PC-9 (cell line): ENCODE results near the gene C1orf87. TPM values are rescaled to one million over a fixed set of nuclear protein-coding genes. Genes with fewer than 3 reads are reported as not detected.

Experiments
- BruUV-seq: library from RNA; stranded (reverse); fragments of 400-500 nt; replicated peaks from 2 replicates; lab custom pipeline; 2021; lab: Mats Ljungman, UMichigan
- CTCF ChIA-PET: fragments of 300-600 bp; sonication (Branson Sonifier 250); formaldehyde crosslinking; loops from one replicate; lab custom pipeline; 2022; ENCODE audit warnings: antibody characterized with exemption; lab: Charles Lee
- POLR2A ChIA-PET: fragments of 300-600 bp; sonication (Branson Sonifier 250); formaldehyde crosslinking; loops from one replicate; lab custom pipeline; 2022; ENCODE audit warnings: antibody characterized with exemption; ENCODE audit not compliant: unreplicated experiment; lab: Charles Lee
- DNase-seq, 2 experiments: peaks; one replicate each; pipeline versions ENCODE4 v3.0.0 to v3.0.0-alpha.2; 2015 to 2022; ENCODE audit warnings: mixed read lengths in 1 of 2
- H2AFZ ChIP-seq: fragments of 200-600 bp; sonication (generic); 2 replicates; pipeline ENCODE4 v1.8.1; 2017; ENCODE audit warnings: antibody characterized with exemption
- H3F3A ChIP-seq: fragments of 200-600 bp; sonication (generic); 2 replicates; pipeline ENCODE4 v1.8.1; 2017; ENCODE audit warnings: antibody characterized with exemption, mild to moderate bottlenecking, low read depth; ENCODE audit not compliant: insufficient read depth
- H3K27ac ChIP-seq: fragments of 200-600 bp; sonication (generic); 2 replicates; pipeline ENCODE4 v1.6.1; 2016; ENCODE audit warnings: mixed run types
- H3K27me3 ChIP-seq: fragments of 200-600 bp; sonication (generic); 2 replicates; pipeline ENCODE4 v1.6.1; 2016; ENCODE audit warnings: low read depth, mixed run types; ENCODE audit not compliant: insufficient read depth
- H3K36me3 ChIP-seq: fragments of 200-600 bp; sonication (generic); 2 replicates; pipeline ENCODE4 v1.6.1; 2016; ENCODE audit warnings: low read depth, mixed run types
- H3K4me1 ChIP-seq: fragments of 200-600 bp; sonication (generic); replicated peaks from 2 replicates; pipeline ENCODE4 v1.6.1; 2016; ENCODE audit warnings: mixed run types; ENCODE audit not compliant: insufficient read depth
- H3K4me2 ChIP-seq: fragments of 200-600 bp; sonication (generic); 2 replicates; pipeline ENCODE4 v1.6.1; 2017; ENCODE audit warnings: mixed run types
- H3K4me3 ChIP-seq: fragments of 200-600 bp; sonication (generic); 2 replicates; pipeline ENCODE4 v1.6.1; 2016; ENCODE audit warnings: mixed run types
- H3K79me2 ChIP-seq: fragments of 200-600 bp; sonication (generic); 2 replicates; pipeline ENCODE4 v1.6.1; 2017; ENCODE audit warnings: low read depth, mixed run types
- H3K9me2 ChIP-seq: fragments of 200-600 bp; sonication (generic); 2 replicates; pipeline ENCODE4 v1.8.1; 2017; ENCODE audit warnings: mild to moderate bottlenecking; ENCODE audit not compliant: insufficient read depth
- H3K9me3 ChIP-seq: fragments of 200-600 bp; sonication (generic); 2 replicates; pipeline ENCODE4 v1.8.1; 2016; ENCODE audit warnings: low read depth; ENCODE audit not compliant: insufficient read depth
- H4K20me1 ChIP-seq: fragments of 200-600 bp; sonication (generic); 2 replicates; pipeline ENCODE4 v1.8.1; 2017; ENCODE audit not compliant: insufficient read depth
- CTCF ChIP-seq: fragments of 200-600 bp; sonication (generic); conservative IDR thresholded peaks from 2 replicates; pipeline ENCODE4 v1.6.1; 2017; ENCODE audit warnings: mixed run types, antibody characterized with exemption, mild to moderate bottlenecking, moderate library complexity
- EZH2 ChIP-seq: fragments of 200-600 bp; sonication (generic); IDR thresholded peaks from 2 replicates; pipeline ENCODE4 v1.8.0; 2017; ENCODE audit warnings: antibody characterized with exemption, low read depth
- intact Hi-C: fragments of 100-400 bp; cut with micrococcal nuclease; formaldehyde crosslinking; loops from one replicate; pipeline ENCODE4 v1.10.0; 2022; ENCODE audit not compliant: unreplicated experiment
- total RNA-seq: library from RNA; stranded (reverse); gene quantifications from 2 replicates; pipeline ENCODE4 v1.2.3, GENCODE V29; 2021

Gene C1orf87
- total RNA-seq, 1 experiment from 2014 or later: not detected

DNA sequence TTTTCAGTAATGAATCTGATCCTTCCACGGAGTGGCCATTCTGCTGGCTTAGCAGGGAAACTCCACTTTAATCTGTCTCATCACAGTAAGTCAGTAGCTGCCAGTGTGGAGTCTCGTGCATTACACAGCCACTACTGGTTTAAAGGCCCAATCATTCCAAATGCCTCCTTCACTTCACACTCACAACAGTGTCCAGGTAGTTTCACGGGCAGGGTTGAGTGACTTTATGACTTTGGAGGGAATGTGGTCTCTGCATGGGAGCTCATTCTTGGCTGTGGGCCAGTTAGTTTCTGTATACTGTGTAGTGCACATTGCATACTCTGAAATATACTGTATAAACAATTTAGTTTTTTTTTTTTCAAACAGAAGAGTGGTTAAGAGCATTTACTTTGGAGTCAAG is 34.6 kb upstream of the C1orf87 start:
- H2AFZ ChIP-seq: no peak overlapping the region
- intact Hi-C loops: no loop called here
- no peaks in the 10 kb centered on the region for H3K36me3 ChIP-seq
- H3K9me3 ChIP-seq: no peaks in the 10 kb centered on the region
- no peaks in the 10 kb centered on the region for H4K20me1 ChIP-seq
- CTCF ChIA-PET: no interaction called here
- POLR2A ChIA-PET: no interaction called here
- no peaks in the 10 kb centered on the region; the same call in 1 of the 2 replicates for H3K9me2 ChIP-seq
- no peaks in the 10 kb centered on the region for H3F3A ChIP-seq
- no peak overlapping the region for H3K27ac ChIP-seq
- no peak overlapping the region for H3K4me2 ChIP-seq
- H3K79me2 ChIP-seq: no peaks in the 10 kb centered on the region
- no TSS peak for BruUV-seq
- no peak overlapping the region for H3K4me3 ChIP-seq
- TF ChIP-seq CTCF (no peak), EZH2 (no peak)
- no peak for DNase-seq
- H3K27me3 ChIP-seq: no peaks in the 10 kb centered on the region
- H3K4me1 ChIP-seq: no peaks in the 10 kb centered on the region

DNA sequence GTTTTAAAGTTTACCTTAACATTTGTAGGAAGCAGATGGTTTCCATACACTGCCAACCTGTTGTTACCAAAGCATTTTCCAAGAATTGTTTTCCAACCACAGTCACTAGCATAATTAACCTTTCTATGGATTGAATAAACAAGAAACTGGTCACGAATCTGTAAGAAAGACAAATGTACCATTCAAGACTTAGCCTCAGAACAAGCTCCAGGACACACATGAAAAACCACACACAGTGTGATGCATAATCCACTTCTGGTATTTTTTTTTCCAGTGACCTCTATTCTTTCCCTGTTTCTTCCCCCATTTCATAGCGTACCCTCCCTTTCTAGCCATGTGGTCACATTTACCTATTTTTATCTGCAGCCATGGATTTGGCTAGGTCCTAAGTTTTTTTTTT is 29.6 kb upstream of the C1orf87 start:
- POLR2A ChIA-PET: no interaction called here
- BruUV-seq: no TSS peak
- H3F3A ChIP-seq: no peaks in the 10 kb centered on the region
- no peak overlapping the region for H3K27ac ChIP-seq
- H3K9me2 ChIP-seq: no peaks in the 10 kb centered on the region; the same call in 1 of the 2 replicates
- no peak overlapping the region; the same call in 1 of the 2 replicates for H2AFZ ChIP-seq
- CTCF ChIA-PET: no interaction called here
- no peak overlapping the region for H3K4me2 ChIP-seq
- H3K4me3 ChIP-seq: no peak overlapping the region
- H4K20me1 ChIP-seq: no peaks in the 10 kb centered on the region
- H3K36me3 ChIP-seq: no peaks in the 10 kb centered on the region
- no peak for TF ChIP-seq EZH2
- no peak for TF ChIP-seq CTCF
- intact Hi-C loops: no loop called here
- no peaks in the 10 kb centered on the region for H3K27me3 ChIP-seq
- DNase-seq: no peak
- H3K4me1 ChIP-seq: no peaks in the 10 kb centered on the region
- no peaks in the 10 kb centered on the region for H3K79me2 ChIP-seq
- no peaks in the 10 kb centered on the region for H3K9me3 ChIP-seq

DNA sequence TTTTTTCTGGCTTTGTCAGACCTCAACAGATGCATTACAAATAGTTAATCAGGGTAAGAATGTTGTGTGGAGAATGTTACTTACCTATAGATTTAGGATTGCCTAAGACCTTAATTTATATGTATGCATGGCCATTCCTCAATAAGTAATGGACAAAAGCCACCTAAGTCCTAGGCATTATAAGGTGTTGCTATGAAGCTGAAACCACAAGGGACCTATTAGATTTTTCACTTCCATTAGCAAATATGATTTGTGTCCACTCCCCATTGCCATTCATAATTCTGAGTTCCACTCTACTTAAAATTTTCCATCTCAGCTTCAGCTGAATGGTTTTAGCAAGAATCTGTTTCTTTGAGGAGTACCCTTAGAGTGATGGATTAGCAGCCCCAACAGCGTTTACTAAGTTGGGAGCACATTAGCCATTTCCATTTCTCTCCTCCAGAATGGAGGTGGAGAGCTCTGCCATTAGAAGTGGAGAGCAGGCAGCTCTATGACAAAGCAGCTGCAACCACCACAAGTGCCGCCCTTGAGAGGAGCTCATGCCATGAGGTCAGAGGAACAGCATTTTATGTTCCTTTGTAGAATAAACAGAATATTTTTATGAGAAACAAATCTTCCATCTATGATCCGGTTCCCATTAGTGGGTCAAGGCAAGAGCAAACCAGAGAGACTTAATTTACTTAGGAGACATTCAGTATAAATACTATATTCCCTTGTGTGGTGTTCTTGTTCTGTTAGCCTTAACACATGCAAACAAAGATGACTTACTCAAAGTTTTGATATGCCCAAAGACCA is 28.9 kb upstream of the C1orf87 start:
- no peak overlapping the region for H2AFZ ChIP-seq
- H3K79me2 ChIP-seq: no peaks in the 10 kb centered on the region
- BruUV-seq: no TSS peak
- H3F3A ChIP-seq: no peaks in the 10 kb centered on the region
- ChIA-PET POLR2A (no interaction called here), CTCF (no interaction called here)
- no peak for DNase-seq
- H3K9me2 ChIP-seq: no peaks in the 10 kb centered on the region; the same call in 1 of the 2 replicates
- no peaks in the 10 kb centered on the region for H3K36me3 ChIP-seq
- TF ChIP-seq EZH2 (no peak), CTCF (no peak)
- no peaks in the 10 kb centered on the region for H3K27me3 ChIP-seq
- intact Hi-C loops: no loop called here
- no peaks in the 10 kb centered on the region for H3K9me3 ChIP-seq
- H3K4me1 ChIP-seq: no peaks in the 10 kb centered on the region
- no peaks in the 10 kb centered on the region for H4K20me1 ChIP-seq
- no peak overlapping the region for H3K4me3 ChIP-seq
- no peak overlapping the region for H3K27ac ChIP-seq
- no peak overlapping the region for H3K4me2 ChIP-seq
